GM19239 (cell line): Measurements from ENCODE around the gene ERO1A.

Source experiments
- DNase-seq: peaks from one replicate; pipeline ENCODE4 v3.0.0; 2011; ENCODE audit warnings: low spot score; ENCODE audit not compliant: insufficient read length
- FAIRE-seq: peaks from 2 replicates; lab custom pipeline; 2011; peaks lifted over from hg19 to GRCh38; lab: Jason Lieb, UNC

Gene ERO1A

DNA sequence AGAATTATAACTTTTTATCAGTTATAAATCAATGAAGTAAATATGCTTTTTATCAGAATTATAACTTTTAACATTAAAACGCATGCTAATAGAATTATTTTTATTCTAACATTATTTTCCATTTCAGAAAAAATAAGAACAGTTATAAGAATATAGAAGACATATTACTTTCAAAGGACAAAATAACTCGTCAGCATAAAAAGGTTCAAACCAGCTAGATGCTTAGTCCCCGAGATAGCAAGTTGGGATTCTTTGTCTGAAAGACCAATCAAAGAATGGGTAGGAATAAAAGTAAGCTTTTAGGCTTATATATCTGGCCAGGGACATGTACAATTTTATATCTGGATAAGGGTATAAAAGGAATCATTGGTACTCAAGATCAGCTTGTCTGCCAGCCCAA is 76.8 kb downstream of the ERO1A start:
- DNase-seq: no peak
- FAIRE-seq: no peak

DNA sequence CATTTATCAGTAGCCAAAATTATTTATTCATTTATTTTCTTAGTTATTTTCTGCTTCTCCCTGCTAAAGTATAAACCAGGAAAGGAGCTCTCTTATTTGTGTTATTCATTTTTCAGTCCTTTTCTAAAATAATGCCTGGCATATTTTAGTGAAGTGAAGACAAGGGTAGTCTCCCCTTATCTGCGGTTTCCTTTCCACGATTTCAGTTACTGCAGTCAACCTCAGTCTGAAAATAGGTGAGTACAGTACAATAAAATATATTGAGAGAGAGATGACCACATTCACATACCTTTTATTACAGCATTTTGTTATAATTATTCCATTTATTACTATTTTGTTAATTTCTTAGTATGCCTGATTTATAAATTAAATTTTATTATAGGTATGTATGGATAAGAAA is 85.2 kb downstream of the ERO1A start:
- DNase-seq: no peak
- no peak for FAIRE-seq

- no peak for DNase-seq
- FAIRE-seq: no peak
Measured at GRCh38 chr14:52609445-52610044, 85.8 kb downstream of the ERO1A start.

DNA sequence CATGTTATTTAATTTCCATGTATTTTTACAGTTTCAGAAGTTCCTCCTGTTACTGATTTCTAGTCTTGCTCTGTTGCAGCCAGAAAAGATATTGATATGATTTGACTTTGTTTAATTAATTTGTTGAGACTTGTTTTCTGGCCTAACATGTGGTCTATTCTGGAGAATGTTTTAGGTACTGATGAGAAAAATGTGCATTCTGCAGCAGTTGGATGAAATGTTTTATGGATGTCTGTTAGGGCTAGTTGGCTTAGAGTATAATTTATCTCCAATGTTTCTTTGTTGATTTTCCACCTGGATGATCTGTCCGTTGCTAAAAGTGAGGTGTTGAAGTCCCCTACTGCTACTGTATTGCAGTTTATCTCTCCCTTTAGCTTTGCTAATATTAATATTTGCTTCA is 88.3 kb downstream of the ERO1A start:
- FAIRE-seq: no peak

GRCh38 chr14:52602131-52602530 is 93.2 kb downstream of the ERO1A start:
- DNase-seq (no peak), FAIRE-seq (no peak)

More for the DNA sequence above, 88.3 kb downstream of the ERO1A start:
- DNase-seq: no peak

DNA sequence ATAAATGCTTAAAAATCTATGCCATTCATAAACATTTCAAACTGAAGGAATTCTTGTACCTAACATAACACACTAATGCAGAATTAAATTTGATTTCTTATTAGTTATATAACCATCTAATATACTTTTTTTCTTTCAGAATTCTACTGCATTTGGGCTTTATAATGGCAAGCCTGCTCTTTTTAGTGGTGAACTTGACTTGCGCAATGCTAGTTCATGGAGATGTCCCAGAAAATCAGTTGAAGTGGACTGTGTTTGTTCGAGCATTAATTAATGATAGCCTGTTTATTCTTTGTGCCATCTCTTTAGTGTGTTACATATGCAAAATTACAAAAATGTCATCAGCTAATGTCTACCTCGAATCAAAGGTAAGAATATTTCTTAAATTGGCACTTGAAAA is 95.4 kb downstream of the ERO1A start:
- DNase-seq (no peak), FAIRE-seq (no peak)

DNA sequence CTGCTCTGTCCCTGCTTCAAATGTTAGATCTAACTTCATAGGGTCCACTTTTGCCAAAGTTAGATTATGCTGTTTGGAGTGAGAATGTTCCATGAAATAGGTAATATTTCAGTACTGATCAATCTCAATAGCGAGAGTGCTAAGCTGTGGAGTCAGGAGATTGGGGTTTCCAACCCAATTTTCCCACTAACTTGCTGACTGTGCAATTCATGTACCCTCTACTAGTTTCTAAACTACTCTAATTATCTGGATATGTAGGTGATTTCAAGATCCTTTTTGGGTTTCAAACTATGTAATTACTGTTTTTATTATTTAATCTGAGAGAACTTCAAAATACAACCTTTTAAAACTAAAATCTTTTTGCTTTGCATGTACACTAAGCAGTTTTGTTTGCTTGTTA is 96.8 kb downstream of the ERO1A start:
- DNase-seq (no peak), FAIRE-seq (no peak)

- FAIRE-seq (no peak), DNase-seq (no peak)
Measured at GRCh38 chr14:52596861-52597260, 98.5 kb downstream of the ERO1A start.

GRCh38 chr14:52596320-52596719 is 99.0 kb downstream of the ERO1A start:
- FAIRE-seq (no peak), DNase-seq (no peak)

- no peak for FAIRE-seq
Measured at GRCh38 chr14:52590318-52590717, 105.0 kb downstream of the ERO1A start.

More at GRCh38 chr14:52590318-52590717, 105.0 kb downstream of the ERO1A start:
- no peak for DNase-seq
